Jurkat, Clone E6-1 (cell line): ENCODE results near the gene SEMA4A. TPM values are rescaled to one million over a fixed set of nuclear protein-coding genes. Genes with fewer than 3 reads are reported as not detected.
"Not testable (repeated sequence)": the region's sequence is repeated elsewhere in the genome, so short reads cannot be mapped to it uniquely, and the experiment has no call there.

ENCODE experiments used
- DNase-seq: peaks from one replicate; pipeline ENCODE4 v3.0.0-alpha.2; 2011; ENCODE audit warnings: low read depth, low spot score
- H3K4me3 ChIP-seq: 2 replicates; pipeline ENCODE4 v1.5.1; 2011; ENCODE audit warnings: mild to moderate bottlenecking, low read length, control low read depth, moderate library complexity
- polyA plus RNA-seq: library from polyadenylated mRNA; unstranded; fragments of >200 nt; gene quantifications from one replicate; pipeline ENCODE4 v1.2.1, GENCODE V29; 2012; ENCODE audit warnings: missing spikeins; ENCODE audit not compliant: insufficient read length, insufficient read depth

The SEMA4A gene
- 1.3 TPM for polyA plus RNA-seq

DNA sequence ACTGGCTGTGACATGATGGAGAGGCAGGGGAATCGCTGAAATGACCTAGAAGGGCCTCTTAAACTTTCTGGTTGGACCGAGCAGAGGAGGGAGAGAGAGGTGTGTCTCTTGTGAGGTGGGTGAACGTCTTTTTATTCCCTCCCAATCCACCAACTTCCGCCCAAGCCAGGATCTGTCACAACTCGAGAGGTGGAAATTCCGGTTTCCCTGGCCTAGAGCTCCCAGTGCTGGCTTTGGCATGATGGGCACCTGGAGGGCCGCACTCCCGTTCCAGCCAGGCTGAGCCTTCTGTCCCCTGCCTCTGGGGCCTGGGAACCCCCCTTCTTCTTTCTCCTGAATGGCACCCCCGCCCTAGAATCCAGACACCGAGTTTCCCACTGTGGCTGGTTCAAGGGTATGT lies at the start of gene SEMA4A:
Gene SEMA4A (plus strand): TSS at position 224 of the 400 bp plus-strand sequence. CDS start 994 bp downstream, outside the sequence.
- peak within 1 kb of the TSS; percentile 37 for H3K4me3 ChIP-seq
- no peak for DNase-seq

DNA sequence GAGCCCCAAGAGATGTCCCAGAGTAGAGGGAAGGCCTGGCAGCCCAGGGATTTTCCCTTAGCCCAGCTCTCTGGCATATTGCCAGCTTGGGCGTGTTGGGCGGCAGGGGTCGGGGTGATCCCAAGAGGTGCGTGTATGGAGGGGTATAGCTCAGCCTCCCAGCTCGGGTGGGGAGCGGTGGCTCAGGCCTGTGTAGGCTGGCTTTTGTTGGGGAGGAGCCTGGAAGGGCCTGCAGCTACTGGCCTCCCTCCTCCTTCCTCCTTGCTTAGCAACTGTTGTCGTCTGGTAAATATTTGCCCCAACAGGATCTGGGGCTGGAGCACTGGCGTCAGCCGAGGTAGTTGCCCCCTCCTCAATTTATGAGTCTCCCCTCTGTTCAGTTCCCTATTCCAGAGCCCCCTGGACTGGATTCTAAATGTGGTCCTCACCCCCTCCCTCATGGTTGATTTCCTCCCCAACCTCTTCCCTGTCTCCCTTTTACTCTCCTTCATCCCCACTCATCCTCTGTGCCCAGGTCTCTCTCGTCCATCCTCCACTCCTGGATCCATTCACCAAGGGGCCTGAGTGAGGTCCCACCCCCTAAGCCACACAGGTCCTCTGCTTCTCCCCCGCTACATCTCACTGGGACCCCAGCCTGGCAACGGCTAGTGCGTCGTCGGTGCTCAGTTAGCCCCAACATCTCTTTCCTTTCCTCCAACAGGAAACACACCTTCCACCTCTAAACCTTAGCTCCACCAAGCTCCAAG lies 49.1 kb upstream of the SEMA4A start:
- no peak overlapping the region for H3K4me3 ChIP-seq

DNA sequence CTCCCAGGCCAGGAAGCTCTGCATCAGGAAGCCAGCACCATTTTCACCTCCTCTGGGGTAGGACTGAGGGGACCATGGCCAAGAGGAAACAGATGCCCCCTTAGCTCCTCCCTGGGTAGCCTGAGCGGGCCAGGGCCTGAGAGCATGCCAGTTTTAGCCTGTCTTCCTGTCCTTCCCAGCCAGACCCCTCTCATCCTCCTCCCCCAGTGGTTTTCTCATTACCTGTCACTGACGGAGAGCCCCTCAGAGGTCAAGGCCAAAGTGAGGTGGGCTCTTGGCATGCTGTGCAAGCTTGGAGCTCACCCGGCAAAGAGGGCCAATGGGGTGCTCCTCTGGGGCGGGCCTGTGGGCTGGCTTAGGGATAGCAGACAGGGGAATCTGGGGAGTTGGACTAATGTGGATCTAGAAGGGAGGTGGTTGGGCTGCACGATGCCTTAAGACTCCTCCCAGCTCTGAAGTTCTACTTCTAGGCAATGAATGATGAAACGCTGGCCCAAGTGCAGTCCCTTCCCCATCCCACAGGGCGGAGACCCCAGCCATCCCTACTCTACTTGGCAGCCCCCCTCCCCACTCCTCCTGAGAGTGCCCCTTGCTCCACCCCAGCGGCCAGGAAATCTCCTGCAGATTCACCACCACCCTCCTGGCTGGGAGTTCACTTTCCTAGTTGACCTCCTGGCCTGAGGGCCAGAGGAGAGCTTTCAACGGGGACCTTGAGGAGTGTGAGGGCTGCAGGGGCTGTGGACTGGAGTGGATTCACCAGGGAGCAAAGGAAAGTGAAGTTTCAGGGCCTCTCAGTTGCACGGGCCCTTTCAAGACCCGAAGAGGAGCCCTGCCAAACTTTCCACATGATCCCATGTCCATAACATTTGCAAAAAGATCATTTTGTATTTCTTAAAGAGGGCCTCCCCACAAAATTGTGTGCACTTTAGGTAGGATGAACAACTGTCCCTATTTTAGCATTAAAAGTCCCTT lies 48.2 kb upstream of the SEMA4A start:
- no peak for DNase-seq
- H3K4me3 ChIP-seq, result no peak overlapping the region

More for the DNA sequence above, 49.1 kb upstream of the SEMA4A start:
- no peak for DNase-seq

DNA sequence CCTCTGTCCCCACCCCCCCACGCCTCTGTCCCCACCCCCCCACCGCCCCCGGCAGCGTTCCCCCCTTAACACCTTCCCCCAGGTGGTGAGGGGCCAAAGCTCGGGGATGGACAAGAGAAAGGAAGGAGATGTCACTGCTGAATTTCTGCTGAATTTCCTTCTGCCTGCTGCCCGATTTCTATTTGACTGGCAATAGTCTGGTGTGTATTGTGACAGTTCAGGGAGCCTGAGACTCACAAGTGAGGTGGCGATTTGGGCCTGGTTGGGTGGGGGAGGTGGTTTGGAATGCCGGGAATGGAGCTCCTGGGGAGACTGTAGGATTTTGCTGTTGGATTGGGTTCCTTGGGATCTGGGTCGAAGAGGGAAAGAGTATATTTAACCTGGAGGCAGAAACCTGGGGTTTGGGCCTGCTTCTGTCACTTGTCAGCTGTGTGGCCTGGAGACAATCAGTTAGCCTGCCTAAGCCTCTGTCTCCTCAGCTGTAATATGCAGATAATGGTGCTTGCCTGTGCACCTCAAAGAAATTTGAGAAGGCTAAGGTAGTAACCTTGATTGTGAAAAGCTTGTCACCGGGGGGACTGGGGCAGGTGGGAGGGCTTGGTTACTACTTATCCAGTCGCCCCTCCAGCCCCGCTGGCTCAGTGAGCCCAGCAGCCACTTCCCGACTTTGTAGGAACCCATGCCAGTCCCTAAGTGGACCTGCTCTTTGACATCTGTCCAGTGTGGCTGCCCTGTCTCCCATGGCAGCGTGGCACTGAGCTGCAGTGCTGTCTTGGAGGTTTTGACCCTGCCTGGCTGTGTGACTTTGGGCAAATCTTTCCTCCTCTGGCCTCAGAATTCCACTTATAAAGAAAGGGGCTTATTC lies 46.5 kb upstream of the SEMA4A start:
- H3K4me3 ChIP-seq, result no peak overlapping the region
- no peak for DNase-seq

DNA sequence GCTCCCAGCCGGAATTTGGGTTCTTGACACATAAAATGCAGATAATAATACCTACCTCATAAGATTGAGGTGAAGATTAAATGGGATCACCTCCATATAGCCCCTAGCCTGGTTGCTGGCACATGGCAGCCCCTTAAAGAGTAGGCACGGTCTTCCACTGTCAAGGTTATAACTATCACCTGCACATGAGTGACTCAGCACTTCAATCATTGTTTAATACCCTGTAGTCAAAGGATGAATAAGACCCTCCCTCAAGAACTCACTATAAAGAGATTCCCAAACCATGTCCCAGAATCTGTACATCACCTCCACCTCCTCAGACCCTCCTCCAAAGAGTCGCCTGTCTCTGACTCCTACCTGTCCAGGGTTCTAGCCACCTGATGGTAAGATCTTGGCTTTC lies 45.3 kb upstream of the SEMA4A start:
- H3K4me3 ChIP-seq, result no peak overlapping the region
- no peak for DNase-seq

DNA sequence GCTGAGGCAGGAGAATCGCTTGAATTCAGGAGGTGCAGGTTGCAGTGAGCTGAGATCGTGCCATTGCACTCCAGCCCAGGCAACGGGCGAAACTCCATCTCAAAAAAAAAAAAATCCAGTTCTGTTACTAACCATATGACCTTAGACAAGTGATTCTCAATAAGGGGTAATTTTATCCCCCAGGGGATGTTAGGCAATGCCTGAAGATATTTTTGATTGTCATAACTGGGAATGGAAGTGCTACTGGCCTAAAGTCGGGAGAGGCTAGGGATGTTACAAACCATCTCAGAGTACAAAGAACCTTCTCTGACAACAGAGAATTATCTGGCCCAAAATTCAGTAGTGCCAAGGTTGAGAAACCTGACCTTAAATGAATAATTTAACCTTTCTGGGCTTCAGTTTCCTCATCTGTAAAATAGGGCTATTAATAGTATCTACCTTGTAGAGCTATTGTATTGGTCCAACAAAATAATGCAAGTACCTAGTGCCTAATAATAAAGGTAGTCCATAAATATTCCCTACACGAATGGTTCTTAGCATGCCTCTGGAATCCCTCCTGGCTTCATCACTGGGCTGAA lies 44.6 kb upstream of the SEMA4A start:
- no peak overlapping the region for H3K4me3 ChIP-seq
- DNase-seq, result no peak

DNA sequence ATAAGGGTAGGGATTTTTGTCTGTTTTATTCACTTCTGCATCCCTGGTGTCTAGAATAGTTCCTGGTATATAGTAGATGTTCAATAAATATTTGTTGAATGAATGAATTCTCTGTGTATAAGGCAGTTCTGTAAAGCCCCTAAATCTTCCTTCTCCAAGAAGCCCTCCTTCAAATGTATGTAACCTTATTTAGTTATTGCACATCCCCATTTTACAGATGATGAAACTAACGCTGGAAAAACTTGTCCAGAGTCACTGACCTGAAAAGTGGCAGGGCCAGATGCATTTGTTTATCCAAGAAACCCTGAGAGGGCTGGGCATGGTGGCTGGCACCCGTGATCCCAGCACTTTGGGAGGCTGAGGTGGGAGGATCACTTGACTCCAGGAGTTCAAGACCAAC lies 43.1 kb upstream of the SEMA4A start:
- no peak for DNase-seq
- H3K4me3 ChIP-seq, result no peak overlapping the region

DNA sequence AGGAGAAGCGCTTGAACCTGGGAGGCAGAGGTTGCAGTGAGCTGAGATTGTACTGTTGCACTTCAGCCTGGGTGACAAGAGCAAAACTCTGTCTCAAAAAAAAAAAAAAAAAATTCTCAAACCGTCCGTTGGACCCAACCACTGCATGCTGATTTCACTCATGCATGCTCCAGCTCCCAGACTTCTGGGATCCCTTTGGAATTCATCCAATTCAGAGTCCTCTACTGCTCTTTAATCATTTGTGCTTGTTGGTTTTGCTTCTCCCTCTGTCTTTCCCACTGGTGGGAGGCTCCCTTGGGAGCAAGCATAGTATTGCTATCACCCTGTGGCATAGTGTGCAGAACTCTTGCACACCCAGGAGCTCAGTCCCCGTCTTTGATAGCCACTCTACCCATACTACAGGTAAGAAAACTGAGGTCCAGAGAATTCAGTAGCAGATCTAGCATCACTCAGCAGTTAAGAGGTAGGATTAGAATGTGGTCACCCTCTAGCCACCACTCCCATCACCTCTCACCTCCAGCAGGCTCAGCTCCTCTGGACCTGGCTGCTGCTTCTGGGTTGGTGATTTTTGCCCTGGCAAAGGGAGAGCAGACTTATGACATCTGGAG lies 41.9 kb upstream of the SEMA4A start:
- DNase-seq, result no peak
- H3K4me3 ChIP-seq, result no peak overlapping the region

DNA sequence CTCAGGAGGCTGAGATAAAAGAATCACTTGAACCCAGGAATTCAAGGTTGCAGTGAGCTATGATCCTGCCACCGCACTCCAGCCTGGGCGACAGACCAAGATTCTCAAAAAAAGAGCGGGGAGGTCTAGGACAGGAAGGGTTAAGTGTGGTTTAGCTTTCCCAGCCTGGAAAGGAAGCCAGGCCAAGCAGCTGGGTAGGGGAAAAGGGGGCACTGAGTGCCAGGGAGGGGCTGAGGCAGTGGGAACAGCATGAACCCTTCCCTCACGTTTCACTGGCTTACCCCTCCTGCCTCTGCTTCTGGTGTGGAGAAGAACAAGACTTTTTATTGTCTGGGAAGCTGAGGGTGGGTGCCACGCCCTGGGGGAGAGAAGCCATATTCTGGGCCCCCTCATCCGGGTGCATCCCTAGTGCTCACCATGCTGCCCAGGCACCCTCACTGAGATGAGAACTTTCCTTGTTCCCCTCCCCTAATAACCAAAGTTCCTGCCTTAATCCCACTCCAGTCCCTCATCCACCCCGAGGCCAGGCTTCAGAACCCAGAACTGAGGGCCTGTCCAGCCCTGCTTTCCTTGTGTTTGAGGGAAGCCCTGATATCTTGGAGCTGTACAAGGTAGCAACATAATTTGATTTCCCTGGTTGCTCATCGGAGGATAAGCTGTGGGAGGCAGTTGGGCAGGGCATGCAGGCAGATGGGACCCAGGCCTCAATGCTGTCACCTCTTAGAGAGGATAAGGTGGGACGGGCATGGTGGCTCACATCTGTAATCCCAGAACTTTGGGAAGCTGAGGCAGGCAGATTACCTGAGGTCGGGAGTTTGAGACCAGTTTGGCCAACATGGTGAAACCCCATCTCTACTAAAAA lies 40.9 kb upstream of the SEMA4A start:
- no peak for DNase-seq
- H3K4me3 ChIP-seq, result no peak overlapping the region

DNA sequence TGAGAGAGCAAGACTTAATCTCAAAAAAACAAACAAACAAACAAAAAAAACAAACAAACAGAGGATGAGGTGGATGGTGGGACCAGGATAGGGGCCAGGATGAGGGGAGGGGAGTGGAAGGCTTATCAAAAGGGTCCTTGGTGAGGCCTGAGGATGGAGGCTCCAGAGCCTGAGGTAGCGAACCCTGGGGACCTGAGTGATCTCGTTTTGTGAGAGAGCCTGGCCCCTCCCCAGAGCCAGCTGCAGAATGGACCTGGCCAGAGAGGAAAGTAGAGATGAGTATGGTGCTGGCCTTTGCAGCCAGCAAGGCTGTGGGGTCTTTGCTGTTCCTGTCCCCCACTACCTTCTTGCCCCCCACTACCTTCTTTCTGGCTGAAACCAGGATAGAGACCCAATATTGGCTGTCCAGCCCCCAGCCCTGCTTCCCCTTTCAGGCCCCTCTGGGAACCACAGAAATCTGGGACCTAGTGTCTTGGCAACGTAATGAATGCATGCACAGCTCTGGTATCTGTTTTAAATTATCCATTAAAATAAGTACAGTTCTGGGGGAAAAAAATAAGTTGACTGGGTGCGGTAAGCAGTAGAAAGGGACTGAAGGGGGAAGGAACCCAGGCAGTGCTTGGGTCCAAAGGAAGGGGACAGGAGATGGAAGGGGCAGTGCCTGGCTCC lies 40.0 kb upstream of the SEMA4A start:
- no peak overlapping the region for H3K4me3 ChIP-seq
- DNase-seq, result no peak

DNA sequence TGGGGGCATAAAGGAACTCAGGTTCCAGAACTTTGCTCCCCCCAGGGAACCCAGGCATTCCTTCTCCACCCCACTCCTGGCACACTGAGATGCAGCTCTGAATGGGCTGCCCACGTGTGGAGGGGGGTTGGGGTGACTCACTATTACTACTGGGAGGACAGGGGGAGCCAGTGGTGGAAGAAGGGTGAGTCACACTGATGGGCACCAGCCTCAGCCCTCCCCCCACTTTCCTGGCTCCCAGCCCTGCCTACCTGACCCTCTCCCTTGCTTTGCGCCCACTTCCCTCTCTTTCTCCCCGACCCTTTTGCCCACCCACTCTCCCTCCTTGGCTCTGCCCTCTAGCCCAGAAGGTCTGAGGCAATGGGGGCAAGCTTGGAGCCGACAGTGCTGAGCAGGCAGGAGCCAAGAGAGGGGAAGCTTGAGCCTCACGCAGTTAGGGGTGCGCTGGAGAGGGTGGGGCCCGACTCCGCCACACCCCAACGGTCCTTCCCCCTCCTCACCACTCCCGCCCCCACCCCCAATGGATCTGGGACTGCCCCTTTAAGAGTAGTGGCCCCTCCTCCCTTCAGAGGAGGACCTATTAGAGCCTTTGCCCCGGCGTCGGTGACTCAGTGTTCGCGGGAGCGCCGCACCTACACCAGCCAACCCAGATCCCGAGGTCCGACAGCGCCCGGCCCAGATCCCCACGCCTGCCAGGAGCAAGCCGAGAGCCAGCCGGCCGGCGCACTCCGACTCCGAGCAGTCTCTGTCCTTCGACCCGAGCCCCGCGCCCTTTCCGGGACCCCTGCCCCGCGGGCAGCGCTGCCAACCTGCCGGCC lies 39.1 kb upstream of the SEMA4A start, which contains the start of gene LMNA:
Gene LMNA (plus strand): TSS at position 611 of the 818 bp plus-strand sequence. CDS start 208 bp downstream, outside the sequence.
- DNase-seq, result no peak
- peak within 1 kb of the TSS; percentile 21 for H3K4me3 ChIP-seq

DNA sequence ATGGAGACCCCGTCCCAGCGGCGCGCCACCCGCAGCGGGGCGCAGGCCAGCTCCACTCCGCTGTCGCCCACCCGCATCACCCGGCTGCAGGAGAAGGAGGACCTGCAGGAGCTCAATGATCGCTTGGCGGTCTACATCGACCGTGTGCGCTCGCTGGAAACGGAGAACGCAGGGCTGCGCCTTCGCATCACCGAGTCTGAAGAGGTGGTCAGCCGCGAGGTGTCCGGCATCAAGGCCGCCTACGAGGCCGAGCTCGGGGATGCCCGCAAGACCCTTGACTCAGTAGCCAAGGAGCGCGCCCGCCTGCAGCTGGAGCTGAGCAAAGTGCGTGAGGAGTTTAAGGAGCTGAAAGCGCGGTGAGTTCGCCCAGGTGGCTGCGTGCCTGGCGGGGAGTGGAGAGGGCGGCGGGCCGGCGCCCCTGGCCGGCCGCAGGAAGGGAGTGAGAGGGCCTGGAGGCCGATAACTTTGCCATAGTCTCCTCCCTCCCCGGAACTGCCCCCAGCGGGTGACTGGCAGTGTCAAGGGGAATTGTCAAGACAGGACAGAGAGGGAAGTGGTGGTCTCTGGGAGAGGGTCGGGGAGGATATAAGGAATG lies 38.4 kb upstream of the SEMA4A start:
- DNase-seq, result no peak
- H3K4me3 ChIP-seq, result peak overlapping the region; percentile 21

DNA sequence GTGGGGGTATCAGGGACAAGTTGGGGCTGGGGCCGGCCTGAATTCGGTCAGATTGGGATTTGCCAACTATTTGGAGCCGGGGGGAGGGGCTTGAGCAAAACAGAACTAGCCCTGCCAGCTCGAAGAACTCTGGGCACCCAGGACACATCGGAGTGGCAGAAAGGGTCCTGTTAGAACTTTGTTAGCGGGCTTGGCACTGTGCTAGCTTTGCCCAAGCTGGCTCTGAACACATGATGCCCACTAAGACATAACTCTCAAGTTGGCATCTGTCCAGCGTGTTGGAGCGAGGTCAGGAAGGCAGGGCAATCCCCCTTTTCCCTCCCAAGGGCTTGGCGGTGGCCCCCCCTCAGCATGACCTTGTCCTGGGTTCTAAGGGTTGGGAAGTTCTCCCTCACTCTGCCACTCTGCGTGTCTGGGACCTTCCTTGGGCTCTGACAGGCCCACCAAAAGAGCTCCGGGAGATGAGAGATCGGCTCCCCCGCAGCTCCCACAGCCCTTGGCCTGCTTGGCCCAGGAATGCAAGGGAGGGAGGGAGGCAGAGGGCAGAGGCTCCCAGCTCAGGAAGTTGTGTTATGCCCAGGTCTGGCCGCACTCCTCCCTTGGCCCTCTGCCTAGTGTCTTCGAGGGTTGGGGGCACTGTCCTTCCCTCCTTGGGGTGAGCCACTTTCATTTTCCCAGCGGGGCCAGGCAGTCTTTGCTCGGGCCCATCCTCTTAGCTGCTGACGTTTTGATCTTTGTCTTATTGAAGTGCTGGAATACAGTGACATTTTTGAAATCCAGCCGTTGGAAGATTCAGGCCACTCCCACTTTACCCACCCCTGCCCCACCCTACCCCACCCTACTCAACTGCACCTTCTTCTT lies 37.6 kb upstream of the SEMA4A start:
- DNase-seq, result no peak

DNA sequence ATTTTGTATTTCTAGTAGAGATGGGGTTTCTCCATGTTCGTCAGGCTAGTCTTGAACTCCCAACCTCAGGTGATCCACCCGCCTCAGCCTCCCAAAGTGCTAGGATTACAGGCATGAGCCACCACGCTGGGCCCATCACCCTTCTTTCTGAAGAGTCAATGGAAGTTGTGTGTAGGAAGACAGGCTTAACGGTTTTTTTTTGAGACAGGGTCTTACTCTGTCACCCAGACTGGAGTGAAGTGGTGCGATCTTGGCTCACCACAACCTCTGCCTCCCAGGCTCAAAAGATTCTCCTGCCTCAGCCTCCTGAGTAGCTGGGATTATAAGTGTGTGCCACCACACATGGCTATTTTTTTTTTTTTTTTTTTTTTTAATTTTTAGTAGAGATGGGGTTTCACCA lies 36.7 kb upstream of the SEMA4A start:
- not testable (repeated sequence) for DNase-seq, H3K4me3 ChIP-seq

More for the DNA sequence above, 37.6 kb upstream of the SEMA4A start:
- H3K4me3 ChIP-seq, result no peak overlapping the region
